ENCODE results near the gene EEF2.

- TF ChIP-seq CTCF (conservative IDR thresholded peaks at IDR 0.05; ENCODE audit: low read depth, low read length) (no peak), RCOR1 (IDR thresholded peaks at IDR 0.05; ENCODE audit: insufficient replicate concordance, low read length) (no peak), POLR2A (IDR thresholded peaks at IDR 0.05; ENCODE audit: low read depth, low read length) (no peak), RAD21 (IDR thresholded peaks at IDR 0.05; ENCODE audit: low read length) (no peak), SMC3 (IDR thresholded peaks at IDR 0.05; ENCODE audit: low read depth, low read length) (no peak), CEBPB (IDR thresholded peaks at IDR 0.05; ENCODE audit: low read depth, low read length) (no peak)
- TF ChIP-seq, protein P1, sequence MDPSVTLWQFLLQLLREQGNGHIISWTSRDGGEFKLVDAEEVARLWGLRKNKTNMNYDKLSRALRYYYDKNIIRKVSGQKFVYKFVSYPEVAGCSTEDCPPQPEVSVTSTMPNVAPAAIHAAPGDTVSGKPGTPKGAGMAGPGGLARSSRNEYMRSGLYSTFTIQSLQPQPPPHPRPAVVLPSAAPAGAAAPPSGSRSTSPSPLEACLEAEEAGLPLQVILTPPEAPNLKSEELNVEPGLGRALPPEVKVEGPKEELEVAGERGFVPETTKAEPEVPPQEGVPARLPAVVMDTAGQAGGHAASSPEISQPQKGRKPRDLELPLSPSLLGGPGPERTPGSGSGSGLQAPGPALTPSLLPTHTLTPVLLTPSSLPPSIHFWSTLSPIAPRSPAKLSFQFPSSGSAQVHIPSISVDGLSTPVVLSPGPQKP (IDR thresholded peaks at IDR 0.05; ENCODE audit: borderline replicate concordance, low read depth, low read length): no peak
Measured at GRCh38 chr19:4014541-4015491, 29.6 kb upstream of the EEF2 start.
